Hypothalamus (tissue), 51 donors: ENCODE measurements around the gene OXGR1.

Experiments used
- DNase-seq, 51 donors: peaks; one replicate each; lab custom pipeline; 2025; lab: John Stamatoyannopoulos, UW

Gene OXGR1

DNA sequence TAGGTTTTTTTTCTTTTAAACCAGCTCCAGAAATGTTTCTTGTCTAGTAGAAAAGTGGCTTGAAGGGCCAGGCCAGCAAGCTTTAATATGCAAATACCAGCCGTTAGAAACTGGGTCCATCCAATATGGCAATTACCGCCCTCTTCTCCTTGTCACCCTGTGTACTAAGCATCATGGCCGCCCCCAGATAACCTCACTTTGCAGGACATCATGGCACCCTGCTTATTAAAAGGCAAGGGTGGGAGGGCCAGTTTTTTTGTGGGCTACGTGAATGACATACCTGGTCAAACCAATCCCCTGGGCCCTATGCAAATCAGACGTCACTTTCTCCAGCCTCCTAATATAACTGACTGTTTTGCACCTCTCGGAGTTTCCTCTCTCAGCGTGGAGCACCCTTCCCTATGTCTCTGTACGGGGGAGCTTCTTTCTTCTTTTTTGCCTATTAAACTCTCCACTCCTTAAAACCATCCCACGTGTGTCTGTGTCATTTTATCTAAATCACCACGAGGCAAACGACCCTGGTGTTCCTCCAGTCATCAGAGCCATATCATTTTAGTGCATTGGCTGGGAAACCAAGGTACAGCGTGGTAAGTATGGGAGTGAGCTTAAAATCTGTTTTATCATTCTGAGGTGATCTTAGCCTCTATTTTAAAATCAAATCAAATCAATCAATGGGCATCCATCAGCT lies 27.7 kb downstream of the OXGR1 start:
- DNase-seq: no peak

DNA sequence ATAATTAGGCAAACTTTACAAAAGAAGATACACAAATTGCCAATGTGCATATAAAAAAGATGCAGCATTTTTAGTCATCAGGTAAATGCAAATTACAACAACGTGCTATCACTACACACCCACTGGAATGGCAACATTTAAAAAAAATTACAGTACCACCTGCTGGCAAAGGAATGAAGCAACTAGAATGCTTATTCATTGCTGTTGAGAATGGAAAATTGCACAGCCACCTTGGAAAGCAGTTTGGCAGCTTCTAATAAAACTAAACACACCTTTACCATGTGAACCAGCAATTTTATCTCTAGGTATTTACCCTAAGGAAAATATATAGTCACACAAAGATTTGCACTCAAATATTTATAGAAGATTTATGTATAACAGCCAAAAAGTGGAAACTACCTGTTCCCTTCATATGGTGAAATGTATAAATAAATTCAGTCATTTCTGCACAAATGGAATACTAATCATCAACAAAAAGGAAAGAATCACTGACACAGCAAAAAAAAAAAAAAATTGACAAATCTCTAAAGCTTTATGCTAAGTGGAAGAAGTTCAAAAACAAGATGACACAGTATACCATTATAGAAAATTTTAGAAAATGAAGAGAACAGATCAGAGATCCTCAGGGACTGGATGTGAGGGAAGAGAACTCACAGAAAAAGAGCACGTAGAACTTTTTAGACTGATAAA lies 30.3 kb downstream of the OXGR1 start:
- DNase-seq: no peak

DNA sequence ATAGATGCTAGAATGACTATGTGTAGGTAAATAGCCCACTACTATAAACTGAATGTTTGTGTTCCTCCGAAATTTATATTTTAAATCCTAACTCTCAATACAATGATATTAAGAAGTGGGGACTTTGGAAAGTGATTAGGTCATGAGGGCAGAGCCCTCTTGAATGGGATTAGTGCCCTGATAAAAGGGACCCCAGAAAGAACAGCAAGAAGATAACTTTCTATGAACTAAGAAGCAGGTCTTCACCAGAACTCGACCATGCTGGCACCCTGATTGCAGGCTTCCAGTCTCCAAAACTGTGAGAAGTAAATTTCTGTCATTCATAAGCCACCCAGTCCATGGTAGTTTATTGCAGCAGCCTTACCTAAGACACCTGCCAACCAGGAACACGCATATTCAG lies 33.9 kb downstream of the OXGR1 start:
- DNase-seq: no peak

- DNase-seq: peak in 6 of 51 donors; percentile 0 to 49 (median 6)
Measured at GRCh38 chr13:96958286-96958891, 35.9 kb downstream of the OXGR1 start.

- DNase-seq: no peak
Measured at GRCh38 chr13:96952595-96952994, 41.7 kb downstream of the OXGR1 start.

DNA sequence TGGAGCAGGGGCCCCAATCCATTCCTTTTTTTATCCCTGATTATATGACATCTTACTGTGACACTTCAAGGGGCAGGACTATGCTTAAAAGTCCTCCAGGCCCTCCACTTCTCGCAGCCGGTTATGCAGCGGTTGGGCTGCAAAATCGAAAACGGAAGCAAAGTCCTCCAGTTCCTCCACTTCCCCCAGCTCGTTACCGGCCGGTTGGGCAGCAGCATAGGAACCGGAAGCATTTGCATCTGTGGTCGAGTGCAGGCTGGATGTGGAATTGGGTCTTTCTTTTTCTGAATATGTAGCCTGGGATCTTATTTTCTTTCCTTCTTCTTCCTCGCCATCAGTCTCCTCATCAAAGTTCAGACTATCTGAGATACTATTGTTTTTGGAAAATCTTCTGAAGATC lies 46.1 kb downstream of the OXGR1 start:
- no peak for DNase-seq

- no peak for DNase-seq
Measured at GRCh38 chr13:96947343-96947910, 46.8 kb downstream of the OXGR1 start.

DNA sequence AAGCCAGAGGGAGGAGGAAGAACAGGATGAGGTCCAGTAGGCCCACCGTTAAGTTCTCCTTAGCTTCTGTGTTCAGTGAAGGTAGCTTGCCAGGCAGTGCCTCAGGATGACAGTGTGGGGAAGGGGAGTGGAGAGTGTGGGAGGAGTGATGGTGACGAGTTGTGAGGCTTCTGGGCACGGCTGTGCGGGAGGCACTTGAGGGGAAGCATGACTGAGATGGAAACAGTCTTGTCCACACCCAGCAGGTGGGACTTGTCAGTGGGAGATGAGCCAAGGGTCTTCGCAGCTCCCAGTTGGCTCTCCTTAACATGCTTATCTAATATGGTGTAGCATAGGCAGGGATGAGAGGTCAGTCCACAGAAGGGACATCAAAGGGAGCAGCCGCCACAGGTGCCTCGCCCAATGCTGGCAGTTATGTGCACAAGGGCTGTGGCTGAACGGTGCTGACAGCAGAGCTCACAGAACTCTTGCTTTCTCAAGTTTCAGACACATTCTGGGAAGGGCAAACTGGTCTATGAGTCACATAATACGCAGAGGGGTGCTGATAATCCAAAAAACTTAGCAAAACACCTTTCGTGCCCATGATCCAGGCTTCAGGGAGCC lies 47.5 kb downstream of the OXGR1 start:
- peak in 1 of 51 donors; percentile 1 for DNase-seq

GRCh38 chr13:96940961-96941360 lies 53.3 kb downstream of the OXGR1 start:
- DNase-seq: no peak

DNA sequence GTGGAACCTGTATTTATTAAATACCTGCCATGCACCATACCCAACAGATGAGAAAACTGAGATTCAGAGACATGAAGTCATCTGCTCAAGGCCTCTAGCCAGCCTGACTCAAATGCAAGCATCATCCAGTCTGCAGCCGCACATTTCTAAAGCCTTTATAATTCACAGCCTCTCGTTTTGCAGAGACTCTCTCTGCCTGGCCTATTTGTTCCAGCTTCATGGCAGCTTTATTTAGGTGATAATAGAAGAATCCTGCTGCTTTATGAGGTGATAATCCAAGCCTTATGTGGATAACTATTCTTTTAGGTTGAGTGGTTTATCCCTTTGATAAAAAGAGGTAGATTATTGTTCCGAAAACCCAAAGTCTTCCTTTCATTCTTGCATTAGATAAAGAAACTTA lies 58.4 kb downstream of the OXGR1 start:
- DNase-seq: no peak
